HG02852 (cell line): Measurements from ENCODE around the gene THBD.

Experiments
- ATAC-seq: cut with Tn5 transposase; IDR thresholded peaks from one replicate; pipeline ENCODE4 v1.9.1; 2021; ENCODE audit warnings: mild to moderate bottlenecking, moderate library complexity; ENCODE audit not compliant: unreplicated experiment

The THBD gene, protein sequence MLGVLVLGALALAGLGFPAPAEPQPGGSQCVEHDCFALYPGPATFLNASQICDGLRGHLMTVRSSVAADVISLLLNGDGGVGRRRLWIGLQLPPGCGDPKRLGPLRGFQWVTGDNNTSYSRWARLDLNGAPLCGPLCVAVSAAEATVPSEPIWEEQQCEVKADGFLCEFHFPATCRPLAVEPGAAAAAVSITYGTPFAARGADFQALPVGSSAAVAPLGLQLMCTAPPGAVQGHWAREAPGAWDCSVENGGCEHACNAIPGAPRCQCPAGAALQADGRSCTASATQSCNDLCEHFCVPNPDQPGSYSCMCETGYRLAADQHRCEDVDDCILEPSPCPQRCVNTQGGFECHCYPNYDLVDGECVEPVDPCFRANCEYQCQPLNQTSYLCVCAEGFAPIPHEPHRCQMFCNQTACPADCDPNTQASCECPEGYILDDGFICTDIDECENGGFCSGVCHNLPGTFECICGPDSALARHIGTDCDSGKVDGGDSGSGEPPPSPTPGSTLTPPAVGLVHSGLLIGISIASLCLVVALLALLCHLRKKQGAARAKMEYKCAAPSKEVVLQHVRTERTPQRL

DNA sequence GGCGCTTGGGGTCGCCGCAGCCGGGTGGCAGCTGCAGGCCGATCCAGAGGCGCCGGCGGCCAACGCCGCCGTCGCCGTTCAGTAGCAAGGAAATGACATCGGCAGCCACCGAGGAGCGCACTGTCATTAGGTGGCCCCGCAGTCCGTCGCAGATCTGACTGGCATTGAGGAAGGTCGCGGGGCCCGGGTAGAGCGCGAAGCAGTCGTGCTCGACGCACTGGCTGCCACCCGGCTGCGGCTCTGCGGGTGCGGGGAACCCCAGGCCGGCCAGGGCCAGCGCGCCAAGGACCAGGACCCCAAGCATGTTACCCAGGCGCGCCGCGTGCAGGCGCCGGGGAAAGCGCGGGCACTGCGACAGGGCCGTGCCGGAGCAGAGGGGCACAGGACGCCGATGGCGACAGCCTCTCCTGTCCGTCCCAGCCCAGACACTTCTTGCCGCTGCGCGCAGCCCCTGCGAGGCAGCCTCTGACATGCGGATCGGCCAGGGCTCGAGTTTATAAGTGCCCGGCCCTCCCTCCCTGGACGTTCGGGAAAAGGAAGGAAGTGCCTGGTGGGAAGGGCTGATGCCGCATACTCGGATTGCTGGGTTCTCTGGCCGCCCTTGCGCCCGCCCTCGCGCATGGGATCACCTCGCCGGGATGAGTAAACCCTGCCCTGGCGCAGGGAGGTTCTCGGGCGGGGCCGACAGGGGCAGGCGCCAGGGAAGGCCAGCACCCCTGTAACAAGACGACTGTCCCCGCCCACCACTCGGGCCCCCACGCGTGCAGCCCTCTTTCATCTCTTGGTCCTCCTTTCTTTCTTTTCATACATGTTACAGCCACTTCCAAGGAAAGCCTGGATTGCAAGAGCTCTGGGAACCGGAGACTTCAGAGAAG is at the start of gene THBD:
THBD (minus strand) TSS at position 472 of the 875 bp plus-strand sequence; CDS start at position 304, 168 bp downstream.
- no peak for ATAC-seq

DNA sequence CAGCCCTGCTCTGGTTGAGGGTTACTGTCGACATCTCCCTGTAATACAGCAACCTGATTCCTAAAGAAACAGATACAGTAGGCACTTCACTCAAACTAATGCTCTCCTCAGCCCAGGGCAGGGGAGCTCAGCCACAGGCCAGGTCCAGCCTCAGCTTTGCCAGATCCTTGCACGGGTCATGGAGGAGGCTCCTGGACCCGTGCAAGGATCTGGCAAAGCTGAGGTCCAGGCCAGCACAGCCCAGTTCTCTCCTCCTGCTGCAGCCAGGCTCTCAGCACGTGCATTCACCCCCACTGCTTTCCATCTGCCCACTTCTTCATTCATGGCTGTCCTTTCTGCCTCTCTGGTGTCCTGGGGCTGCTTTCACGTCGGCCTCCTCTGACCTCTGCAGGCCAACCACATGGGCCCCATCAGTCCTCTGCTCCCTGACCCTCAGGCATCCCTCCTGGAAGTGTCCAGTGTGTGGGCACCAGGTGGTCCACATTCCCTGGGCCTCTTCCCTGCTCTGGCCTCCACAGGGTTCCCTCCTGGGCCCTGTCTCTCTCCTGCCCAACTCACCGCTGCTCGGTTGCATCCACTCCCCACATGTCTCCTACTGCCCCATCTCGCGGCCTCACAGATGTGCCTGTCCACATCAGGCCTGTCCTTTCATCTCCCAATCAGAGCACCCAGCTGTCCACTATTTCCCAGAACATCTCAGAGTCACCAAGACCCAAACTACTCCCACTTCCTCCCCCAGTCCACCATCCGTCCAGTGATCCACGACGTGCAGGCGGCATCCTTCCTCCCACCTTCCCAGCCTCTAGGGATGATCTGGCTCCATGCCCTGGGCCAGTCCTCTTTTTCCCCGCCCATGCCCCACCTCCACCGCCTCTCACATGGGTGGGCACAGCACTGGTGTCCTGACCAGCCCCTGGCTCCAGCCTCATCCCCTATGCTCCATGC is 48.4 kb upstream of the THBD start:
- no peak for ATAC-seq

DNA sequence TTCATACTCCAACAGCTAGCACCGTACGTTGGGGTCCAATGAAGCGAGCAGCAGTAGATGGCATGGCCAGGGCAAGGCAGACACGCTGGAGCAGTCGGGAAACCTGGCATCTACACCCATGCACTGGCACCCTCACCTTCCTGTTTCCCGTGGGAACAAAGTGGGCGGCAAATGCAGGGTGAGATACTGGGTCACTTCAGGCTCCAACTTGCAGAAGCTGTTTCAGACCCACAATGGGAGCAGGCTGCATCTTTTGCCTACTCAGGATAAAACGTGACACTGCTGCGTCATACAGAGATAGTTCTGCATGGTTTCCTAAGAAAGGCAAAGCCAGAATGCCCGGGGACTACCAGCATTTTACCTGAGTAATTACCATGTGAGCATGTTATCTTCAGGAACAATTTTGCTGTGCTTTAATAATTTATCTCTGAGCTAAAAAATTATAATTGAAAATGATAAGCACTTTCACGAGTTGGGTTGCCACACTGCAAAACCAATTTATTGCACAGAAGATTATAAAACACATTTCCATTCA is 47.6 kb upstream of the THBD start:
- no peak for ATAC-seq

DNA sequence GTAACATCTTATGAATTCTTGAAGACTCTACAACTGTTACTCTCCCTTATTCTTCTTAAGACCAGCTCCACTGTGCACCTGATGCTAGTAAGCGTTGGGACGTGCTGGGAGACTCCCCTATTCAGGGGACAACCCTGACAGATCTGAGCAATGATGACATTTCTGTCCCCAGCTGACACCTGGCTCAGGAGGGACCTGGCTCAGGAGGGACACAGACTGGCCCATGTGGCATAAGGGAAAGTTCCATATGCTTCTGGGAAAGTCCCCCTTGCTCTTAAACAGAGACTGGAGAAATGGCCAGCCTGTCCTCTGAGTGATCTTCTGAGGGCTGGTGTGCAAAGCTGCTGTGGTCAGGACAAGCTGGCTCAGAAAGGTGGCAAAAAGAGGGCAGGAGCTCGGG is 46.6 kb upstream of the THBD start:
- no peak for ATAC-seq

DNA sequence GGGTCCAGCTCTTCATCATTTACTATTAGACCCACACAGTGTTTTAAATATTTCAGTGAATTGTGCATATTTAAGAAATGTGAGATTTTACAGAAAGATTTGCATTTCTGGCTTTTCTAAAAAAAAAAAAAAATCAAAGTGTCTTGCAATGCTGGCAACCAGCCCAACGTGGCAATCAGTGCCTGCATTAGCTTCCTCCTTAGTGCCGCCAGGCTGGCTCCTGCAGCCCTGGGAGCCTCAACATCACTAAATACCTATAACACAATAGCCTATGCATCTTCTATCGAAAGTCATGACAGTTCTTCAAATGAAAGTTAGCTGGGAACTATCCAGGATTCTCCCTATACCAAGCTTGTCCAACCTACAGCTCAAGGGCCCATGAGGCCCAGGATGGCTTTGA is 46.0 kb upstream of the THBD start:
- no peak for ATAC-seq

DNA sequence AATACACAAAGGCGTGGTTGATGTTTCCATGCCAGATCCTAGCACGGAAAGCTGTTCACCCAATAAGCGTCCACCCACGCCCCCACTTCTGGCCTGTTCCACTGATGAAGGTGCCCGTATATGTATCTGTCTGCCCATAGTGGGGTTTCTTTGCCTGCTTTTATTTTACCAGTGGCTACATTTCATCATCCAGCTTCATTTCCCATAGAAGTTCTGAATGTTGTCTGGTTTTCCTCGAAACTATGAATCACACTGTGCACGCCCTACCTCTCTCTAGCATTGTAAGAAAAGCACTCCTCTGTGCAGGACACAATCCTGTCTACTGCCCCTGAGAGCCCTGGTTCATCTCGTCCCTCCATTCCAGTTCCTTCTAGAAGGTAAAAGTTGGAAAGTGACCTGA is 45.5 kb upstream of the THBD start:
- no peak for ATAC-seq

DNA sequence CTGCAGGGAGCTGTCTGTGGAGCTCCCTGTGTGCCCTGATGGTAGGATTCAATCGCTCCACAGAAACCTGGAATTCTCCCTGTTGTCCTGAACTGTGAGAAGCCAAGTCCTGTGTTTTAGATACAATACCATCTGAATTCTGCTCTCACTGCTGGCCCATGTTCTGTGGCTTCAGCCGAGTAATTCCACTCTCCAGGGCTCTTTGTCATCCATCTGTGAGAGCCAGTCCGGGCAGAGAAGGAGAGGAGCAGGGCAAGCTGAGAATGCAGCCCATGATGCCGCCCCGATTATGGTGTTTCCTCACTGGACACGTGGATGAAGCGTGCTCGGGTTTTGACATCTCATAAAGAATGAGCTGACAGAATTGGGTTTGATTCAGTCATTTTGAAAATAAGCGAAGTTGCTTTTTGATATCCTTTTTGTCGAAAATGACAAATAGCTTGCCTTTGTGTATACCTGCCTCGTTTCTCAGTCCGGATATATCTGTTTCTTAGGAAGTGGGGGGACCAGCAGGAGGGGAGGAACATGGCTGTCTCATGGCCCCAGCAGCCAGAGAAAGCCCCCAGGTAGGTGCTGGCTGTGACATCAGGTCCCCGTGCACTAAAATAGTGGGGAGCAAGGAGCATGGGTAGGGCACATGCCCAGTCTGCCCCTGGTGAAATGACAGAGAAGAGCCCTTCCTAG is 44.9 kb upstream of the THBD start:
- no peak for ATAC-seq

DNA sequence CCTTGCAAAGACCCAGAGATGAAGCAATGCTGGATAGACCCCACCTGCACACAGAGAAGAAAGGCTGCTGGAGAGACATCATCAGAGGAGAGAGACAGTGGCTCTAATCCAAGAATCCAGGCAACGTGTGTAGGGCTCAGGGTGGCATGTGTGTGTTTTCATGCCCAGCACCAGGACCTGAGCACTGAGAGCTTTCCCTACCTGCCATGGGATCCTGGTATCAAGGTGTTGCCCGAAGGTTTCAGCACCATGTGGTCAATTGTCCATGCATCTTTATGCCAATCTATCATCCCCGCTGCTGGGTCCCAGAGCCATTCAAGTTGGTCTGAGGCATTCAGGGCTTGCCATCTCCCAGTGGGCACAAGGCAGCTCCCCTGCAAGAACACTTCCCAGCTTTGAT is 44.1 kb upstream of the THBD start:
- ATAC-seq = no peak

DNA sequence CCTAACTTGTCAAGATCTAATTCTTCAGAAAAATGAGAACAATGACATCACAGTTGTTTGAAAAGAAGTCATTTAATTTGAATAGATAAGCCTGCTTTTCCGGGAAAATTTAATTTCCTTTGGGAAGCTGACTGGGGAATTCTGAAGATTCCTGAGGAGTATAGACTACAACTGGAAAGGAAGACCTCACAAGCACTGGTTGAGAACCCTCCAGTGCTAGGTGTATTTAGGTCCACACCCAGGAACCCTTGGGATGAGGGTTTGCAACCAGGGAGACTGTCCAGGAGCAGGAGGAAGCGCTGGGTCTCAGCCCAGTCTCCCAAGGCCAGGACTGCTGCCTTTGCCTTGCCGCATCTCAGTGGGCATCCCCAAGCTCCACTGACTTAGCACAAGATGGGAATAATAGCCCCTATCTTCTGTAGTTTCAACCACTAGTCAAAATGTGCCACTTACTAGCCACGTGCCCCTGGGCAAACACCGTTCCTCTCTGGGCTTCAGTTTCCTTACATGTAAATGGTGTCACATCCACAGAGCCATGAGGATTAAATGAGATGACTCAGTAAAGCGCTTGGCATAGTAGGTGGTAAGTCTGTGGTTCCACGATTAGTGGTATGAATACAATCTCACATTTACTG is 43.5 kb upstream of the THBD start:
- ATAC-seq = no peak

DNA sequence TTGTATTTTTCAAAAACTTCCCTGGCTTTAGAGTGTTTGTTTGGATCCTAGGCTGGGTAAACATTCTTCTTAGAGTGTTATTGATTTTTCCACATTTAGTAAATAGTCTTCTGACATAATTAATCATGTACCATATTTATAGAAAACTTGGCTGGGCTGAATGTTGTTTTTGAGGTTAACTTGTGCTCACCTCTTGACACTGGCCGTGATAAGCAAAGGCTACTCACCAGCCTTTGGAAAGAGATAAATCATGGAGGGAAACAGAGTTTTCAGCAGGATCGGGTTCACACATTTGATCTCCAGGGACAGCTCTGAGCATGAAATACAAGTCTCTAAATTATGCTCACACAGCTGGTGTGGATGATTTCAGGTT is 42.9 kb upstream of the THBD start:
- ATAC-seq = no peak

DNA sequence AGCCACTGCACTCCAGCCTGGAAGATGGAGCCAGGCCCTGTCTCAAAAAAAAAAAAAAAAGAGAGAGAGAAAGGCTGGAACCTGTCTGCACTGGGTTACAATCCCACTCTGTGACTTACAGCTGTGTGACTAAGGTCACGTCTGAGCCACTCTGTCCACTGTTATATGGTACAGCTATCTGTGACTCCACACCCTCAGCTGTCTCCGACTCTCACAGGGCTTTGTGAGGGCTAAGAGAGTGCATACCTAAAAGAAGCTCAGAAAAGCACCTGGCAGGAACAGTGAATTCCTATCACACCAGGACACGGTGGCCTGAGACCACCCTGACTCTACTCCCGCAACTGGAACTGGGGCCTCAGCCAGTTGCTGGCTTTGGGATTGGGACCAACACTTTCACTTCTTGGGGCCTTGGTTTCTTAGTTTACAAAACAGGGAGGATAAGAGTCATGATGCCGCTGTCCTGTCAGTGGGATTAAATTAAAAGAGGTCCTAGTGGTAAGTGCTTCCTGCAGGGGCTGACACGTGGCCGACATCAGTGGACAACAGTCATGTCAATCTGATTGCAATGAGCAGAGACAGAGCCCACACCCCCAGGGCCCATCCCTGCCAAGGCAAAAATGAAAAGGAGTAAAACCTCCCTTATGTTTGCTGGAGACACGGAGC is 42.4 kb upstream of the THBD start:
- ATAC-seq = no peak

DNA sequence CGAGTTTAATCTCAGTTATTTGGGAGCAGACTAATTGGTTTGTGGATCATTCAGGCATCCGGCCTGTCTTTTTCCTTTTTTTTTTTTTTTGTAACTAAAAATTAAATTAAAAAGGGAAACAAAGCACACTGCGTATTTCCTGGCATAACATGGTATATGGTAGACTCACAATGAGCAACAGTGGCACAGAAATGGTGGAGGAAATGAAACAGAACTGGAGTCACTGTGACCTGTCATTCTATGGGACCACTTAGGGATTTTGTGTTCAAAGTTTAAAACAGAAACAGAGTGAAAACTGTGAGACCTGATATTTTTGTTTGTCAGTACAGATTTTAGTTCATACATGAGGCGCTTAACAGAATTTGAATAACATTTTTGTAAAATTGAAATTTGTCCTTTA is 41.4 kb upstream of the THBD start:
- ATAC-seq = no peak

DNA sequence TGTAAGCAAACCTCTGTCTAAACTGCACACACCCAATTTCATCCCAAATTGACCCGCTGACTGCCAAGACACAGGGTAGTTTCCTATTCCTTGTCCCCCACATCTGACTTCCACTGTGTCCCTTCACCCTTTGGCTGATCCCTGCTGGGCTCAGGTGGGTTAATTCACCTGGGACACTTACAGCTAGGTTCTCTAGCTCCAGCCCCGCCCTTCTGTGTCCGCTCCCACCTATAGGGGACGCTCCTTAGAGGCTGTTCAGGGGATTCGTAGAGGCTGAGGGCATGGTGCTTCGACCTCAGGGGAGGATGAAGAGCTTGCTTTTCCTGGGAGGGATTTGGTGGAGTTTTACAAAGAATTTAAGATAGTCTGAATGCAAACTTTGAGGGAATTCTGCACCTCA is 40.7 kb upstream of the THBD start:
- ATAC-seq = no peak

DNA sequence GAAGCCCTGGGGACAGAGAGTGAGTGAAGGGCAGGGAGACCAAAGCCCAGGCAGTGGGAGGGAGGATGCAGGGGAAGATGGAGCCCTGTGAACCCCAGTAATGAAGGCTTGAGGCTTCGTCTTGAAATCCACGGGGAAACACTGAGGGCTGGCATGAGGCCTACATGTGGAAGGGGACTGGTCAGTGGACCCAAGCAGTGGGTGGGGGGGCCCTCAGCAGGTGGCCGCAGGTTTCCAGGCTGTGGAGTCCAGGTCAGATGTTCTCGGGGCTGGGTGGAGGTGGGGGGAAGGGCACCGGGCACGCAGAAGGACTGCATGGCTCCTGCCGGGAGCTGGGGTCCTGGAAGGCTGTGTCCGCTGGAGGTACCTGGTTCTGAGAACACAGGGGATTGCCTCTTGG is 39.4 kb upstream of the THBD start:
- no peak for ATAC-seq

DNA sequence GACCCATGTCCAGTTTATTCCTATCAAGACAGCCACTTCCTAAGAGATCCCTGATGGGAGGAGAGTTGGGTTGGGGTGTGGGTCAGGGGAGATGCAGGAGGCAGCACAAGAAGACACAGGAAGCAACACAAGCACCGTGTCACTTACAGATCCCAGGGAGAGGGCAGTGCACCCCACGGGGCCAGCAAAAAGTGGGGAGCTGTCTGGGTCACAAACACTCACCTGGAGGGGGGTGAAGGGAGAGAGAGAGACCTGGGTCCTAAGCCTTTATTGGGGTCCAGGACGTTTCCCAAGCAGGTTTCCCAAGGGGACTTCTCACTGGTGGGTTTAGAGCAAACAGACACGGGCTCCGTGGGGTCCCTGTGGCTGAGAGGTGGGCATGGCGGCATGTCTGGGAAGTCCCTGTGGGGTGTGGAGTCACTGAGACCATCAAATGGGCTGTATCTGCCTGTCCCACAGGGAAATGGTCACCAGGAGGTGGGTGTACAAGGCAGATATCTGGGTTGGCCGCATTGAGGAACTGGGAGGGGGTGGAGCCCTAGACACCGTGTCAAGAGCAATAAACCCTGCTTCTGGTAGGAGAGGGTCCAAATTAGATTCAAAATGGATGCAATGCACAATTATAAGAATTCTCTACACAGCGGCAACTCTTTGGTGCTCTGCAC is 38.2 kb upstream of the THBD start:
- ATAC-seq = no peak

DNA sequence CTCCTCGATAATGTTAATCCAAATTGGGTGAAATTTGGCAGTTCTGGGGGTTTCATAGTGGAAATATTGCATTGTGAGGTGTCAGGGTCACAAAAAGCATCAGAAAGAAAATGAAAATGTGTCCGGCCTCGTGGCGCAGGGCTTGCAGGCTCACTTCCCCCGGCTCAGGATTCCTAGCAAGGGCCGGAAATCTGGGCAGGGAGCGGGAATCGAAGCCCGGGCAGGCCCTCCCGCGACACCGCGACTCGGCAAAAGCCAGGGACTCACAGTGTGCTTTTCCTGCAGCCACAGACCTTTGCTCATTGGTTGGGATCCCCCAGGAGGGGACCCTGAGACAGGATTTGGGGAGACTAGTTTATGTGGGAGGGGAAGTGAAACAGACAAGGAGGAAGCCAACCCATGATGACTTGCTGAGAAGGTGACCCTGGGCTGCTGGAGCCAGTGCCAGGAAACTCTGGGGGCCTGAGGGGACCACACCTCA is 37.5 kb upstream of the THBD start:
- ATAC-seq = no peak

DNA sequence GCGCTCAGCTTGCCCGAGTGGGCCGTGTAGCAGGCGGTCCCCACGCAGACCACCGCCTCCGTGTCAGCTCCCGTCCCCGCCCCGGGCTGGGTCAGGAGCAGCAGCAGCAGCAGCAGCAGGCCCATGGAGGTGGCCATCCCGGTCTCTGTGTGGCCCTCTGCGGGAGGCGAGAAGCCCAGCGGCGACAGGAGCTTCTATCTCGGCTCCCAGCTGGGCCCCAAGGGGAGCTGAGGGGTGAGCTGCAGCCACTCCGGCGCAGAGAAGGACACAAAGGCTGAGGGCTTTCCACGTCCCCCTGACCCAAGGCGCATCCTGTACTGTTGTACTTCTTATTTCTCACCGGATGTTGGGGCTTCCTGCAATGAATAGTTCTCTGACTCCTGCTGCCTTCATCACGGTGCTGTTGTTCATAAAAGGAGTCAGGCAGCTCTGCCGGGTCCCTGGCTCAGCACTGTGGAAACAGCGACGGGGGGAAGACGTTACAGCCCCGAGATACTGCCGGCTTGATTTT is 36.6 kb upstream of the THBD start, which contains the start of gene CD93:
CD93 (minus strand) TSS at position 269 of the 511 bp plus-strand sequence; CDS start at position 137, 132 bp downstream.
- no peak for ATAC-seq
